ENCODE data around the gene COQ4. TPM values are rescaled to one million over a fixed set of nuclear protein-coding genes. Genes with fewer than 3 reads are reported as not detected.

The COQ4 gene
- total RNA-seq, 2 donors from 2014 or later = 40.8 to 59.5 TPM

- Histone ChIP-seq H3K4me1 (peaks cover 4% of the 10 kb centered on the region), H3K36me3 (no peaks in the 10 kb centered on the region), H3K9ac (ENCODE audit: low read depth in 2 of 2, low read length in 2 of 2) (no peak overlapping the region), H3K9me3 (no peaks in the 10 kb centered on the region), H3K27ac (no peak overlapping the region), H3K27me3 (no peaks in the 10 kb centered on the region), H3K4me3 (no peak overlapping the region)
- no peak for DNase-seq
- no peak for TF ChIP-seq CTCF (IDR thresholded peaks at IDR 0.05)
- intact Hi-C loops (cut with DNase I) = no loop called here
These were observed 35.5 kb downstream of the COQ4 start for GRCh38 chr9:128358090-128358489.

- no peaks in the 10 kb centered on the region for H3K27me3 ChIP-seq
- no peak for TF ChIP-seq CTCF (IDR thresholded peaks at IDR 0.05)
- DNase-seq = no peak
- peaks cover 4% of the 10 kb centered on the region for H3K4me1 ChIP-seq
- no peak overlapping the region for H3K4me3 ChIP-seq
- H3K9me3 ChIP-seq = no peaks in the 10 kb centered on the region
- H3K27ac ChIP-seq = no peak overlapping the region
- no peak overlapping the region for H3K9ac ChIP-seq (ENCODE audit: low read depth in 2 of 2, low read length in 2 of 2)
- H3K36me3 ChIP-seq = no peaks in the 10 kb centered on the region
- intact Hi-C loops (cut with DNase I) = no loop called here
These were observed 36.2 kb downstream of the COQ4 start for GRCh38 chr9:128358861-128359260.

DNA sequence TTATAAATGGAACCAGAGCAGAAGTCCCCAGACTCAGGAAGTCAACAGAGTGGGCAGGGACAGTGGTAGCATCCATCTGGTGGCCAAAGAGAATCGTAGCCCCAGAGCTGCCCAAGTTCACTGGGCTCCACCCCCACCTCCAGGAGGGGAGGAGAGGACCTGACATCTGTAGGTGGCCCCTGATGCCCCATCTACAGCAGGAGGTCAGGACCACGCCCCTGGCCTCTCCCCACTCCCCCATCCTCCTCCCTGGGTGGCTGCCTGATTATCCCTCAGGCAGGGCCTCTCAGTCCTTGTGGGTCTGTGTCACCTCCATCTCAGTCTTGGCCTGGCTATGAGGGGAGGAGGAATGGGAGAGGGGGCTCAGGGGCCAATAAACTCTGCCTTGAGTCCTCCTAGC, 38.2 kb downstream of the COQ4 start:
- intact Hi-C loops (cut with DNase I) = loop anchor here (5.0 kb wide), 1 partner anchor 51 kb away; no protein-coding TSS in a partner anchor
- TF ChIP-seq CTCF (IDR thresholded peaks at IDR 0.05) = no peak
- Histone ChIP-seq H3K27ac (no peak overlapping the region), H3K9ac (ENCODE audit: low read depth in 2 of 2, low read length in 2 of 2) (peak overlapping the region in 1 of 2 donors; percentile 74), H3K36me3 (no peaks in the 10 kb centered on the region), H3K4me1 (peaks cover 4% of the 10 kb centered on the region), H3K27me3 (no peaks in the 10 kb centered on the region), H3K9me3 (no peaks in the 10 kb centered on the region), H3K4me3 (no peak overlapping the region)
- DNase-seq = no peak

GRCh38 chr9:128361296-128361985, 38.8 kb downstream of the COQ4 start:
- peak overlapping the region; percentile 33 for H3K4me3 ChIP-seq
- H3K9ac ChIP-seq (ENCODE audit: low read depth in 2 of 2, low read length in 2 of 2) = peak overlapping the region; percentile 60 to 74
- peaks cover 4% of the 10 kb centered on the region for H3K4me1 ChIP-seq
- no peak for TF ChIP-seq CTCF (IDR thresholded peaks at IDR 0.05)
- H3K36me3 ChIP-seq = no peaks in the 10 kb centered on the region
- H3K27me3 ChIP-seq = no peaks in the 10 kb centered on the region
- peak overlapping the region; percentile 38 for H3K27ac ChIP-seq
- no peaks in the 10 kb centered on the region for H3K9me3 ChIP-seq
- intact Hi-C loops (cut with DNase I) = loop anchor here (5.0 kb wide), 1 partner anchor 51 kb away; no protein-coding TSS in a partner anchor
- DNase-seq = peak; percentile 34

GRCh38 chr9:128361986-128362646, 39.5 kb downstream of the COQ4 start:
- Histone ChIP-seq H3K9me3 (no peaks in the 10 kb centered on the region), H3K4me1 (peaks cover 4% of the 10 kb centered on the region), H3K4me3 (peak overlapping the region; percentile 33), H3K9ac (ENCODE audit: low read depth in 2 of 2, low read length in 2 of 2) (peak overlapping the region; percentile 60 to 74), H3K27me3 (no peaks in the 10 kb centered on the region), H3K27ac (peak overlapping the region; percentile 38), H3K36me3 (no peaks in the 10 kb centered on the region)
- intact Hi-C loops (cut with DNase I) = loop anchor here (5.0 kb wide), 1 partner anchor 50 kb away; no protein-coding TSS in a partner anchor
- DNase-seq = peak; percentile 88
- peak; percentile 83 for TF ChIP-seq CTCF (IDR thresholded peaks at IDR 0.05)
